ENCODE data around the gene SAMD4A.

- TF ChIP-seq, protein P1, sequence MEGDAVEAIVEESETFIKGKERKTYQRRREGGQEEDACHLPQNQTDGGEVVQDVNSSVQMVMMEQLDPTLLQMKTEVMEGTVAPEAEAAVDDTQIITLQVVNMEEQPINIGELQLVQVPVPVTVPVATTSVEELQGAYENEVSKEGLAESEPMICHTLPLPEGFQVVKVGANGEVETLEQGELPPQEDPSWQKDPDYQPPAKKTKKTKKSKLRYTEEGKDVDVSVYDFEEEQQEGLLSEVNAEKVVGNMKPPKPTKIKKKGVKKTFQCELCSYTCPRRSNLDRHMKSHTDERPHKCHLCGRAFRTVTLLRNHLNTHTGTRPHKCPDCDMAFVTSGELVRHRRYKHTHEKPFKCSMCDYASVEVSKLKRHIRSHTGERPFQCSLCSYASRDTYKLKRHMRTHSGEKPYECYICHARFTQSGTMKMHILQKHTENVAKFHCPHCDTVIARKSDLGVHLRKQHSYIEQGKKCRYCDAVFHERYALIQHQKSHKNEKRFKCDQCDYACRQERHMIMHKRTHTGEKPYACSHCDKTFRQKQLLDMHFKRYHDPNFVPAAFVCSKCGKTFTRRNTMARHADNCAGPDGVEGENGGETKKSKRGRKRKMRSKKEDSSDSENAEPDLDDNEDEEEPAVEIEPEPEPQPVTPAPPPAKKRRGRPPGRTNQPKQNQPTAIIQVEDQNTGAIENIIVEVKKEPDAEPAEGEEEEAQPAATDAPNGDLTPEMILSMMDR (IDR thresholded peaks at IDR 0.05): no peak
- no peak for TF ChIP-seq POLR2A (IDR thresholded peaks at IDR 0.05)
Observed at GRCh38 chr14:54834727-54835126, 267.8 kb downstream of the SAMD4A start.
